Measurements from ENCODE around the gene BCOR.

GRCh38 chrX:40056420-40056819 is 41.3 kb downstream of the BCOR start:
- TF ChIP-seq, protein P1, sequence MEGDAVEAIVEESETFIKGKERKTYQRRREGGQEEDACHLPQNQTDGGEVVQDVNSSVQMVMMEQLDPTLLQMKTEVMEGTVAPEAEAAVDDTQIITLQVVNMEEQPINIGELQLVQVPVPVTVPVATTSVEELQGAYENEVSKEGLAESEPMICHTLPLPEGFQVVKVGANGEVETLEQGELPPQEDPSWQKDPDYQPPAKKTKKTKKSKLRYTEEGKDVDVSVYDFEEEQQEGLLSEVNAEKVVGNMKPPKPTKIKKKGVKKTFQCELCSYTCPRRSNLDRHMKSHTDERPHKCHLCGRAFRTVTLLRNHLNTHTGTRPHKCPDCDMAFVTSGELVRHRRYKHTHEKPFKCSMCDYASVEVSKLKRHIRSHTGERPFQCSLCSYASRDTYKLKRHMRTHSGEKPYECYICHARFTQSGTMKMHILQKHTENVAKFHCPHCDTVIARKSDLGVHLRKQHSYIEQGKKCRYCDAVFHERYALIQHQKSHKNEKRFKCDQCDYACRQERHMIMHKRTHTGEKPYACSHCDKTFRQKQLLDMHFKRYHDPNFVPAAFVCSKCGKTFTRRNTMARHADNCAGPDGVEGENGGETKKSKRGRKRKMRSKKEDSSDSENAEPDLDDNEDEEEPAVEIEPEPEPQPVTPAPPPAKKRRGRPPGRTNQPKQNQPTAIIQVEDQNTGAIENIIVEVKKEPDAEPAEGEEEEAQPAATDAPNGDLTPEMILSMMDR (IDR thresholded peaks at IDR 0.05), result no peak
- no peak for TF ChIP-seq POLR2A (IDR thresholded peaks at IDR 0.05)
